Measurements from ENCODE around the gene NTM. TPM values are rescaled to one million over a fixed set of nuclear protein-coding genes. Genes with fewer than 3 reads are reported as not detected.

Gene NTM
- total RNA-seq, 1 donor from 2014 or later, result 4.3 TPM

- Mint-ChIP-seq H3K4me1 (ENCODE audit: low read depth) (peaks cover 14% of the 10 kb centered on the region), H3K27me3 (peaks cover 45% of the 10 kb centered on the region), H3K36me3 (ENCODE audit: insufficient read depth) (no peaks in the 10 kb centered on the region), H3K9me3 (ENCODE audit: low read depth) (no peaks in the 10 kb centered on the region), H3K27ac (no peak overlapping the region), H3K4me3 (ENCODE audit: low read depth) (no peak overlapping the region)
- no peak for DNase-seq (ENCODE audit: low spot score, unreplicated experiment)
- TF ChIP-seq CTCF (IDR thresholded peaks at IDR 0.05; ENCODE audit: unreplicated experiment), result no peak
Observed at GRCh38 chr11:132101881-132102280, 731.5 kb downstream of the NTM start.

- peaks cover 38% of the 10 kb centered on the region for H3K27me3 Mint-ChIP-seq
- no peak for DNase-seq (ENCODE audit: low spot score, unreplicated experiment)
- no peaks in the 10 kb centered on the region for H3K9me3 Mint-ChIP-seq (ENCODE audit: low read depth)
- H3K4me1 Mint-ChIP-seq (ENCODE audit: low read depth), result peaks cover 11% of the 10 kb centered on the region
- no peak overlapping the region for H3K27ac Mint-ChIP-seq
- H3K36me3 Mint-ChIP-seq (ENCODE audit: insufficient read depth), result no peaks in the 10 kb centered on the region
- H3K4me3 Mint-ChIP-seq (ENCODE audit: low read depth), result no peak overlapping the region
- no peak for TF ChIP-seq CTCF (IDR thresholded peaks at IDR 0.05; ENCODE audit: unreplicated experiment)
Observed at GRCh38 chr11:132103021-132103420, 732.6 kb downstream of the NTM start.

GRCh38 chr11:132106096-132106982, 735.9 kb downstream of the NTM start:
- DNase-seq (ENCODE audit: low spot score, unreplicated experiment), result no peak
- Mint-ChIP-seq H3K9me3 (ENCODE audit: low read depth) (no peaks in the 10 kb centered on the region), H3K4me1 (ENCODE audit: low read depth) (peaks cover 4% of the 10 kb centered on the region), H3K4me3 (ENCODE audit: low read depth) (no peak overlapping the region), H3K27me3 (peaks cover 23% of the 10 kb centered on the region), H3K27ac (no peak overlapping the region), H3K36me3 (ENCODE audit: insufficient read depth) (no peaks in the 10 kb centered on the region)
- TF ChIP-seq CTCF (IDR thresholded peaks at IDR 0.05; ENCODE audit: unreplicated experiment), result no peak

GRCh38 chr11:132111316-132111715, 740.9 kb downstream of the NTM start:
- H3K27ac Mint-ChIP-seq, result no peak overlapping the region
- no peak for TF ChIP-seq CTCF (IDR thresholded peaks at IDR 0.05; ENCODE audit: unreplicated experiment)
- H3K36me3 Mint-ChIP-seq (ENCODE audit: insufficient read depth), result no peaks in the 10 kb centered on the region
- H3K9me3 Mint-ChIP-seq (ENCODE audit: low read depth), result no peaks in the 10 kb centered on the region
- no peaks in the 10 kb centered on the region for H3K4me1 Mint-ChIP-seq (ENCODE audit: low read depth)
- H3K4me3 Mint-ChIP-seq (ENCODE audit: low read depth), result no peak overlapping the region
- DNase-seq (ENCODE audit: low spot score, unreplicated experiment), result no peak
- H3K27me3 Mint-ChIP-seq, result peaks cover 26% of the 10 kb centered on the region

- no peak overlapping the region for H3K27ac Mint-ChIP-seq
- H3K9me3 Mint-ChIP-seq (ENCODE audit: low read depth), result no peaks in the 10 kb centered on the region
- H3K4me3 Mint-ChIP-seq (ENCODE audit: low read depth), result no peak overlapping the region
- no peak for DNase-seq (ENCODE audit: low spot score, unreplicated experiment)
- TF ChIP-seq CTCF (IDR thresholded peaks at IDR 0.05; ENCODE audit: unreplicated experiment), result no peak
- peaks cover 31% of the 10 kb centered on the region for H3K27me3 Mint-ChIP-seq
- H3K36me3 Mint-ChIP-seq (ENCODE audit: insufficient read depth), result no peaks in the 10 kb centered on the region
- no peaks in the 10 kb centered on the region for H3K4me1 Mint-ChIP-seq (ENCODE audit: low read depth)
Observed at GRCh38 chr11:132111838-132112237, 741.4 kb downstream of the NTM start.
